GM10266 (cell line): Measurements from ENCODE around the gene PDK1.

Source experiments
- DNase-seq: peaks from one replicate; pipeline ENCODE4 v3.0.0; 2012; ENCODE audit errors: extremely low spot score
- CTCF ChIP-seq: IDR thresholded peaks from 2 replicates; pipeline ENCODE4 v1.5.1; 2012; ENCODE audit warnings: mild to moderate bottlenecking, low read depth; ENCODE audit not compliant: control insufficient read depth, insufficient read depth; ENCODE audit errors: missing control alignments

PDK1 gene

GRCh38 chr2:172639823-172640222 is 83.9 kb downstream of the PDK1 start:
- DNase-seq = no peak
- TF ChIP-seq CTCF = no peak

- TF ChIP-seq CTCF = no peak
- DNase-seq = no peak
These were observed 84.5 kb downstream of the PDK1 start for GRCh38 chr2:172640389-172640788.

GRCh38 chr2:172642301-172643020 is 86.6 kb downstream of the PDK1 start:
- no peak for DNase-seq
- no peak for TF ChIP-seq CTCF

- DNase-seq = no peak
- TF ChIP-seq CTCF = no peak
These were observed 87.3 kb downstream of the PDK1 start for GRCh38 chr2:172643142-172643541.

GRCh38 chr2:172647439-172647838 is 91.5 kb downstream of the PDK1 start:
- TF ChIP-seq CTCF = no peak
- DNase-seq = no peak

GRCh38 chr2:172655091-172655837 is 99.4 kb downstream of the PDK1 start:
- no peak for DNase-seq
- no peak for TF ChIP-seq CTCF
